ENCODE results near the gene EPB41. TPM values are rescaled to one million over a fixed set of nuclear protein-coding genes. Genes with fewer than 3 reads are reported as not detected.

EPB41 gene
- total RNA-seq, 4 donors from 2014 or later = 28.8 to 57.6 (median 43.2) TPM

- ATAC-seq (ENCODE audit: low FRiP score) (no peak), DNase-seq (ENCODE audit: low spot score) (no peak)
- TF ChIP-seq, protein P1, sequence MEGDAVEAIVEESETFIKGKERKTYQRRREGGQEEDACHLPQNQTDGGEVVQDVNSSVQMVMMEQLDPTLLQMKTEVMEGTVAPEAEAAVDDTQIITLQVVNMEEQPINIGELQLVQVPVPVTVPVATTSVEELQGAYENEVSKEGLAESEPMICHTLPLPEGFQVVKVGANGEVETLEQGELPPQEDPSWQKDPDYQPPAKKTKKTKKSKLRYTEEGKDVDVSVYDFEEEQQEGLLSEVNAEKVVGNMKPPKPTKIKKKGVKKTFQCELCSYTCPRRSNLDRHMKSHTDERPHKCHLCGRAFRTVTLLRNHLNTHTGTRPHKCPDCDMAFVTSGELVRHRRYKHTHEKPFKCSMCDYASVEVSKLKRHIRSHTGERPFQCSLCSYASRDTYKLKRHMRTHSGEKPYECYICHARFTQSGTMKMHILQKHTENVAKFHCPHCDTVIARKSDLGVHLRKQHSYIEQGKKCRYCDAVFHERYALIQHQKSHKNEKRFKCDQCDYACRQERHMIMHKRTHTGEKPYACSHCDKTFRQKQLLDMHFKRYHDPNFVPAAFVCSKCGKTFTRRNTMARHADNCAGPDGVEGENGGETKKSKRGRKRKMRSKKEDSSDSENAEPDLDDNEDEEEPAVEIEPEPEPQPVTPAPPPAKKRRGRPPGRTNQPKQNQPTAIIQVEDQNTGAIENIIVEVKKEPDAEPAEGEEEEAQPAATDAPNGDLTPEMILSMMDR (IDR thresholded peaks at IDR 0.05) = no peak
These were observed 59.4 kb downstream of the EPB41 start for GRCh38 chr1:28973596-28974421.

DNA sequence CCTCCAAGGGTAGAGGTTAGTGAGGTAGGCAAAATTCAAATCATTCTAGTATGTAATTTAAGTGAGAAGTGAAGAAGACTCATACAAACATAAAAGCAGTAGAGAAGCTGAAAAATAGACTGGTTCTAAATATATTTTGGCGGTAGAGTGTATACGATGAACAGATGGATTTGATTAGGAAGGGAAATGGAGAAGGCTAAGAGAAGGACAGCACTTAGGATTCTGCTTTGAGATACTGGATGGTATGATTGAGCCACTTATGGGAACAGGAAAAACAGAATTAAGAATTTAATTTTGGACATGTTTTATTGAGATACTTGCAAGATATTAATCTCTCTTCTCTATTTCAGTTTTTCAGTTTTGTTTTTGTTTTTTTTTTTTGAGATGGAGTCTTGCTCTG lies 60.1 kb downstream of the EPB41 start:
- ATAC-seq (ENCODE audit: low FRiP score) = no peak
- TF ChIP-seq, protein P1 (IDR thresholded peaks at IDR 0.05) = no peak
- DNase-seq (ENCODE audit: low spot score) = no peak

- TF ChIP-seq, protein P1 (IDR thresholded peaks at IDR 0.05) = no peak
- ATAC-seq (ENCODE audit: low FRiP score) (no peak), DNase-seq (ENCODE audit: low spot score) (no peak)
These were observed 61.9 kb downstream of the EPB41 start for GRCh38 chr1:28976248-28976647.

DNA sequence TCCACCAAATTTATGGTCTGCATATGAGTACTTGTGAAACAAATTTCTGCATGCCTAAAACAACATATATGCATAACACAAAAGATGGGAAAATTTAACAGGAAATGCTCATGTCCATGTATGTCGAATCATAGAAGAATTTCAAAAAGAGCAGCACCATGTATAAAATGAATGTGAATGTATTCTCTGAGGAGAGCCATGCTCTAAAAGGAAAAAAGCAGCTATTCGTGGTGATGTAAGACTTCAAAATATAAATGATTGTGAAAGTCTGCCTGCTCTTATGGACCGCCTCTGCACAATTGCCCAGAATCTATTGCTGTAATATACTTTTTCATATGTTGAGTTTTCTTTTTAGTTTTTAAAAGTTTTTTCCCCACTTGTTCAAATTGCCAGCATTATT lies 66.8 kb downstream of the EPB41 start:
- ATAC-seq (ENCODE audit: low FRiP score) (no peak), DNase-seq (ENCODE audit: low spot score) (no peak)
- TF ChIP-seq, protein P1 (IDR thresholded peaks at IDR 0.05) = no peak

DNA sequence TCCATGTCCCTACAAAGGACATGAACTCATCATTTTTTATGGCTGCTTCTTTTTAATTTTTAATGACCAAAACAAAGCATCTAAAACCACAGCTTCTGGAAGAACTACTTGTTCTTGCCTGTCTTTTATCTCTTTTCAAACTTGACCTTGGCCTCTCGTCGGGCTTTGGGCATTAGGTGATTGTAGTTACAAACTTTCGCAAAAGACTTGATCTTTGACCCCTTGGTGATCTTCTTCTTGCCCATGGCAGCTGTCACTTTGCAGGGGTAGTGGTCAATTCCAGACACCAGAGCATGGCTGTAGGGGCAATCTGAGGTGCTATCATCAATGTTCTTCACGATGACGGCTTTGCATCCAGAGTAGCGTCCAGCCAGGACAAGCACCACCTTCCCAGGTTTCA lies 67.8 kb downstream of the EPB41 start:
- TF ChIP-seq, protein P1 (IDR thresholded peaks at IDR 0.05) = no peak
- no peak for ATAC-seq (ENCODE audit: low FRiP score)
- DNase-seq (ENCODE audit: low spot score) = no peak

DNA sequence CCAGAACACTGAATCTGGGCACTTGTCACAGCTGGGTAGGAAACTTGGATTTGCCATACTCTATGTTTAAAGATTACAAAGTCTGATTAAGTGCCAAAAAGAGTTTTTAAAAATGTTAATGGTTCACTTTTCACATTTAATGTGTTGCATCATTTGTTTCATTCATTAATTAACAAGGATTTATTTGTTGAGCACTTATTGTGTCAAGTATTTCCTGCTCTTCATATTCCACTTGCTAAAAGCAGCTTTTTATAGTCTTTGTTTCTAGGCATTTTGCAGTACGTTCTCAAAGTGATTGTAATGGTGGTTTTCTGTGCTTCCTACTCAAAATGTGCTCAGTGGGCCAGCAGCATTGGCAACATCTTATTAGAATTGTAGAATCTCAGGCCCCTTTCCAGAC lies 68.7 kb downstream of the EPB41 start:
- ATAC-seq (ENCODE audit: low FRiP score) (no peak), DNase-seq (ENCODE audit: low spot score) (no peak)
- TF ChIP-seq, protein P1 (IDR thresholded peaks at IDR 0.05) = no peak

Data from omental fat pad (tissue), 4 donors.